BE2C (cell line): Measurements from ENCODE around the gene COBL.

Experiments used
- DNase-seq: peaks from one replicate; pipeline ENCODE4 v3.0.0-alpha.2; 2020
- H3K27me3 ChIP-seq: fragments of 250-450 bp; sonication (Bioruptor Pico); 2 replicates; pipeline ENCODE4 v1.5.1; 2020; ENCODE audit warnings: mild to moderate bottlenecking
- H3K36me3 ChIP-seq: fragments of 250-450 bp; sonication (Bioruptor Pico); 2 replicates; pipeline ENCODE4 v1.5.1; 2020; ENCODE audit warnings: mild to moderate bottlenecking
- H3K4me1 ChIP-seq: fragments of 250-450 bp; sonication (Bioruptor Pico); 2 replicates; pipeline ENCODE4 v1.5.1; 2020
- H3K4me3 ChIP-seq: 2 replicates; pipeline ENCODE4 v1.5.1; 2011; ENCODE audit warnings: low read depth, low read length
- H3K9me3 ChIP-seq: fragments of 250-450 bp; sonication (Bioruptor Pico); 2 replicates; pipeline ENCODE4 v1.5.1; 2020
- CTCF ChIP-seq: IDR thresholded peaks from 2 replicates; pipeline ENCODE4 v1.5.1; 2012; ENCODE audit warnings: mild to moderate bottlenecking, low read depth, low read length

The COBL gene

GRCh38 chr7:51019891-51020870 lies 296.4 kb downstream of the COBL start:
- no peak overlapping the region for H3K4me3 ChIP-seq
- no peaks in the 10 kb centered on the region for H3K27me3 ChIP-seq
- no peak for TF ChIP-seq CTCF
- H3K4me1 ChIP-seq = no peaks in the 10 kb centered on the region
- DNase-seq = no peak
- no peaks in the 10 kb centered on the region for H3K9me3 ChIP-seq
- no peaks in the 10 kb centered on the region for H3K36me3 ChIP-seq

DNA sequence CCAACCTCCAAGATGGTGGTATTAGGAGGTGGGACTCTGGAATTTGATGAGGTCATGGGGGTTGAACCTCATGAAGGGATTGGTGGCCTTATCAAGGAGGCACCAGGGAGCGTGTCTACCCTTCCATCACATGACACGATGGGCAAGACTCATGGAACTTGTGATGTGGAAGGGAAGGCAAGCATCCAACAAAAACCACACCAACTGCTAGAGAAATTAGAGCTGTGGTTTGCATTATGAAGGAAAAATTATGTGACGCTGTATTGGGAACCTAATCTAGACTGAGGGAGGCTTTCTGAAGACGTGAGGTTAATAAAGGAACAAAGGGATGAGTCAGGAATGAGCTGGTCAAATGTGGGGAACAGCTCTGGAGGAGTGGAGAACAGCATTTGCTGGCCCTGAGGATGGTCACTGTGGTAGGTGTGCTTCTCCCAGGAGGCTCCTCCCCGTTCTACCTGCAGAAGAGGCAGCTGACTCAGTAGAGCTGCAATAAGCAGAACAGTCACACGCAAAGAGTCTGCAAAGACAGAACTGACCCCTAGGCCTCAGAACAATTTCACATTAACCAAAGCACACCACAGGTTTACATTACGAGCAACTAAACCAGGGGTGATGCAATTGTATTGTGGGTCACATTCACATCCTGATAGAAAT lies 297.3 kb downstream of the COBL start:
- H3K4me3 ChIP-seq = no peak overlapping the region
- no peaks in the 10 kb centered on the region for H3K9me3 ChIP-seq
- no peak for TF ChIP-seq CTCF
- DNase-seq = no peak
- no peaks in the 10 kb centered on the region for H3K27me3 ChIP-seq
- no peaks in the 10 kb centered on the region for H3K36me3 ChIP-seq
- no peaks in the 10 kb centered on the region for H3K4me1 ChIP-seq

DNA sequence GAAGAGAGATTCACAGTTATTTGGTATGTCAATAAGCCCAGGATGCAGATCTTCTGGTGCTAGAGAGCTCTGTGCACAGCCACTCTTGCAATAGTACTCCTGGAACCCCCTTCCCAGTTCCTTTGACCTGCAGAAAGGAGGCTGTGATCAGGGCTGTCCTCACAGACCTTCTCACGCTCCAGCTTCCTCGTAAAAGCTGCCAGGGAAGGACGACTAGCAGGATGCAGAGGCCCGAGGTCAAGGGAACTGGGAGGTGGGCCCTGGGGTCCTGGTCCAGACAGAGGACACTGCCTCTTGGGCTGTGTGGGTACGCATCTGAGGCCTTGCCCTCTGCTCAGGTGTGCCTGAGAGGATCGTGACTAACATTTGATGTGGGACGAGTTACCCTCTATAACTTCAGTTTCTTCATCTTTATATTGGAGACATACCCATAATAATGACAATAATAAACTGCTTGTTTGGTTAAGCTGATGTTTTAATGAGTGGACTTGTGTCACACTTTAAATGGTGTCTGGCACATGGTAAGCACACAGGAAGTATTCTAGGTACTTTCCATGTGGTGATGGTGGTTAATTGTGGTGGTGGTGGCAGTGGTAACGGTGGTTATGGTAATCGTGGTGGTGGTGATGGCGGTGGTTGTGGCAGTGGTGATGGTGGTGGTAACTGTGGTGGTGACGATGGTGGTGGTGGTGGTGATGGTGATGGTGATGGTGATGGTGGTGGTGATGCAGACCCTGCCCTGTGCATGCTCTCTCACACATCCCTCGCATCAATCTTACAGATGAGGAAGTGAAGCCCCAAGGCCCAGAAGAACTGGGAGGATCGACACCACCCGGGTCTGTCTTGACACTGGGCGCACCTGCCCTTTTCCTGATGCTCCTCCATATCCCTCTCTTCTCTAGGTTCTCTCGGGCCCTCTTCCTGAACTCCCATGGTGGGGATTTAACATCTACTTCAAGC lies 298.8 kb downstream of the COBL start:
- DNase-seq = no peak
- no peaks in the 10 kb centered on the region for H3K27me3 ChIP-seq
- no peaks in the 10 kb centered on the region for H3K9me3 ChIP-seq
- no peaks in the 10 kb centered on the region for H3K4me1 ChIP-seq
- TF ChIP-seq CTCF = no peak
- H3K4me3 ChIP-seq = no peak overlapping the region
- H3K36me3 ChIP-seq = no peaks in the 10 kb centered on the region

GRCh38 chr7:51016546-51016945 lies 300.1 kb downstream of the COBL start:
- Histone ChIP-seq H3K27me3 (no peaks in the 10 kb centered on the region; the same call in 1 of the 2 replicates), H3K9me3 (no peaks in the 10 kb centered on the region), H3K36me3 (no peaks in the 10 kb centered on the region), H3K4me3 (no peak overlapping the region), H3K4me1 (no peaks in the 10 kb centered on the region)
- no peak for TF ChIP-seq CTCF
- DNase-seq = no peak

GRCh38 chr7:51015581-51015980 lies 301.0 kb downstream of the COBL start:
- no peaks in the 10 kb centered on the region for H3K36me3 ChIP-seq
- no peaks in the 10 kb centered on the region for H3K9me3 ChIP-seq
- no peaks in the 10 kb centered on the region; the same call in 1 of the 2 replicates for H3K27me3 ChIP-seq
- no peaks in the 10 kb centered on the region for H3K4me1 ChIP-seq
- TF ChIP-seq CTCF = no peak
- DNase-seq = no peak
- no peak overlapping the region for H3K4me3 ChIP-seq
